B cell (primary cell): ENCODE data around the gene GJB2. TPM values are rescaled to one million over a fixed set of nuclear protein-coding genes. Genes with fewer than 3 reads are reported as not detected.
A peak's percentile ranks its signal among the peaks of the same experiment; 100 is the strongest.

Source experiments
- ATAC-seq: fragments of 200-7000 bp; cut with Tn5 transposase; one replicate; pipeline ENCODE4 v1.10.0; 2021; ENCODE audit warnings: low read depth, mild to moderate bottlenecking, moderate number of reproducible peaks, moderate library complexity
- CTCF ChIA-PET: fragments of 350-600 bp; sonication (Branson Sonifier 250); formaldehyde crosslinking; loops from one replicate; lab custom pipeline; 2021; ENCODE audit warnings: antibody characterized with exemption, inconsistent platforms; lab: Charles Lee
- POLR2A ChIA-PET: fragments of 350-600 bp; sonication (Branson Sonifier 250); formaldehyde crosslinking; loops from one replicate; lab custom pipeline; 2021; ENCODE audit warnings: antibody characterized with exemption; lab: Charles Lee
- DNase-seq: peaks from one replicate; pipeline ENCODE4 v3.0.0; 2013
- H2AFZ ChIP-seq: 2 replicates; pipeline ENCODE4 v1.6.1; 2012; ENCODE audit warnings: mild to moderate bottlenecking, low read depth, low read length; ENCODE audit not compliant: insufficient read depth, poor library complexity, severe bottlenecking
- H3K27ac ChIP-seq, 2 donors: 1 replicate in 1 of 2; 2 replicates in 1 of 2; pipeline ENCODE4 v1.5.1; 2012 to 2013; ENCODE audit warnings: low read length in 2 of 2, mild to moderate bottlenecking in 2 of 2, moderate library complexity in 1 of 2
- H3K27me3 ChIP-seq, 4 experiments: fragments of 200-600 bp in 1 of 4; sonication (generic) in 1 of 4; replicated peaks in 1 of 4; 1 replicate in 2 of 4; 2 replicates in 2 of 4; pipeline versions ENCODE4 v1.6.1 to v1.7.0; 2013 to 2016; ENCODE audit warnings: low read length in 3 of 4, mild to moderate bottlenecking in 2 of 4, mixed read lengths in 1 of 4, moderate library complexity in 1 of 4; ENCODE audit not compliant: insufficient read depth in 4 of 4, control insufficient read depth in 3 of 4; ENCODE audit errors: control extremely low read depth in 1 of 4
- H3K36me3 ChIP-seq, 2 experiments: replicated peaks in 1 of 2; 1 replicate in 1 of 2; 2 replicates in 1 of 2; pipeline versions ENCODE4 v1.6.1 to v1.7.1; 2013; ENCODE audit warnings: low read length in 1 of 2; ENCODE audit not compliant: insufficient read depth in 2 of 2, control insufficient read depth in 1 of 2; ENCODE audit errors: control extremely low read depth in 1 of 2, extremely low read depth in 1 of 2
- H3K4me1 ChIP-seq, 2 donors: fragments of 200-600 bp in 1 of 2; sonication (generic) in 1 of 2; 1 replicate in 1 of 2; 2 replicates in 1 of 2; pipeline versions ENCODE4 v1.5.1 to v1.6.1; 2013 to 2017; ENCODE audit warnings: low read length in 2 of 2; ENCODE audit not compliant: control insufficient read depth in 2 of 2, insufficient read depth in 2 of 2
- H3K4me2 ChIP-seq: replicated peaks from 2 replicates; pipeline ENCODE3; 2012; ENCODE audit warnings: mild to moderate bottlenecking, low read depth, low read length; ENCODE audit not compliant: poor library complexity, severe bottlenecking
- H3K4me3 ChIP-seq, 5 experiments: fragments of 200-600 bp in 1 of 5; sonication (generic) in 1 of 5; 1 replicate in 3 of 5; 2 replicates in 2 of 5; pipeline versions ENCODE4 v1.5.1 to v1.7.0; 2011 to 2016; ENCODE audit warnings: low read length in 4 of 5, mild to moderate bottlenecking in 4 of 5, low read depth in 2 of 5, control low read depth in 1 of 5, moderate library complexity in 1 of 5; ENCODE audit not compliant: insufficient read depth in 1 of 5; ENCODE audit errors: control extremely low read depth in 1 of 5, extremely low read depth in 1 of 5
- H3K79me2 ChIP-seq: fragments of 200-600 bp; sonication (generic); one replicate; pipeline ENCODE4 v1.6.0; 2016; ENCODE audit warnings: low read length; ENCODE audit not compliant: control insufficient read depth, insufficient read depth
- H3K9ac ChIP-seq: fragments of 200-600 bp; sonication (generic); 2 replicates; pipeline ENCODE4 v1.6.1; 2017; ENCODE audit warnings: mild to moderate bottlenecking, low read length, moderate library complexity
- H3K9me3 ChIP-seq, 3 donors: one replicate each; pipeline versions ENCODE4 v1.6.1 to v1.7.1; 2013; ENCODE audit warnings: low read length in 2 of 3; ENCODE audit not compliant: control insufficient read depth in 2 of 3, insufficient read depth in 1 of 3; ENCODE audit errors: control extremely low read depth in 1 of 3
- H4K20me1 ChIP-seq: 2 replicates; pipeline ENCODE4 v1.6.0; 2012; ENCODE audit warnings: mild to moderate bottlenecking, low read length; ENCODE audit not compliant: insufficient read depth, control insufficient read depth, poor library complexity, severe bottlenecking
- H3K27ac Mint-ChIP-seq: one replicate; pipeline ENCODE4 v1.8.0; 2021; ENCODE audit warnings: mixed read lengths
- H3K27me3 Mint-ChIP-seq: one replicate; pipeline ENCODE4 v1.8.0; 2021; ENCODE audit warnings: mixed read lengths
- H3K4me1 Mint-ChIP-seq: one replicate; pipeline ENCODE4 v1.8.0; 2021; ENCODE audit warnings: mixed read lengths
- H3K4me3 Mint-ChIP-seq: one replicate; pipeline ENCODE4 v1.8.0; 2021; ENCODE audit warnings: mixed read lengths
- H3K9me3 Mint-ChIP-seq: one replicate; pipeline ENCODE4 v1.8.0; 2022; ENCODE audit warnings: mixed read lengths; ENCODE audit not compliant: insufficient read depth
- CTCF ChIP-seq: fragments of 200-600 bp; IDR thresholded peaks from one replicate; pipeline ENCODE4 v1.8.0; 2022; ENCODE audit warnings: antibody characterized with exemption, mild to moderate bottlenecking
- WGBS: methylation state at CpG from one replicate; pipeline ENCODE4 v1.1.5; 2013; ENCODE audit warnings: missing lambda C conversion rate; ENCODE audit not compliant: insufficient coverage; 5-methylcytosine and 5-hydroxymethylcytosine counted together
- intact Hi-C: fragments of 100-400 bp; cut with micrococcal nuclease; formaldehyde crosslinking; loops from one replicate; pipeline ENCODE4 v1.10.0; 2022
- polyA plus RNA-seq: library from polyadenylated mRNA; depleted of rRNA; stranded (reverse); fragments of >200 nt; gene quantifications from 2 replicates; pipeline ENCODE4 v1.2.3, GENCODE V29; 2012
- total RNA-seq, 2 donors: library from RNA; stranded (reverse); fragments of 120-200 nt in 1 of 2; gene quantifications; 1 replicate in 1 of 2; 2 replicates in 1 of 2; pipeline versions ENCODE4 v1.2.3 to v1.2.4, GENCODE V29; 2013 to 2022

Gene GJB2
- total and polyA plus RNA-seq, 2 donors (not counting 1 experiment from before 2014, with no cell fraction given) = not detected

- H3K9me3 Mint-ChIP-seq = no peaks in the 10 kb centered on the region
- Histone ChIP-seq H3K4me3 (peak within 1 kb of the TSS in 4 of 5 experiments; percentile 44 to 66 (median 60)), H3K9ac (peak within 1 kb of the TSS; percentile 65), H3K27me3 (peaks cover 0 to 3% (median under 1%) of the 10 kb centered on the region in 4 experiments), H3K36me3 (no peaks in the 10 kb centered on the region), H3K79me2 (no peaks in the 10 kb centered on the region), H2AFZ (peak within 1 kb of the TSS; percentile 84), H3K9me3 (peaks cover 0 to 4% (median 4%) of the 10 kb centered on the region in 3 donors), H3K4me2 (peak within 1 kb of the TSS; percentile 86), H3K27ac (peak within 1 kb of the TSS in 1 of 2 donors; percentile 91), H4K20me1 (no peaks in the 10 kb centered on the region), H3K4me1 (peaks cover 15 to 20% of the 10 kb centered on the region in 2 donors)
- ChIA-PET CTCF (interaction anchor here (0.8 to 2.4 kb wide), 6 partner anchors 17 to 233 kb away, joined by 3 to 8 read pairs (median 4); no protein-coding TSS in a partner anchor), POLR2A (no interaction called here)
- peak; percentile 80 for DNase-seq
- H3K27ac Mint-ChIP-seq = peak within 1 kb of the TSS; percentile 80
- peak; percentile 67 for ATAC-seq
- peaks cover 24% of the 10 kb centered on the region for H3K4me1 Mint-ChIP-seq
- WGBS = 1% methylated on average over 92 of the region's 93 CpGs
- intact Hi-C loops = loop anchor here (5.0 kb wide), 2 partner anchors 298 to 378 kb away; partner anchors contain the start of genes PSPC1 and ZMYM5
- peak within 1 kb of the TSS; percentile 89 for H3K4me3 Mint-ChIP-seq
- TF ChIP-seq CTCF = no peak
- peaks cover 13% of the 10 kb centered on the region for H3K27me3 Mint-ChIP-seq
Measured at GRCh38 chr13:20160306-20161274, 32.1 kb downstream of the GJB2 start, which contains the start of gene GJA3. GJA3 (minus strand) TSS chr13:20161052; CDS start chr13:20143288, 17,764 bp downstream.
